ENCODE data around the gene AMH. TPM values are rescaled to one million over a fixed set of nuclear protein-coding genes. Genes with fewer than 3 reads are reported as not detected.

The AMH gene
- total RNA-seq, 1 experiment from 2014 or later = 42.8 TPM

DNA sequence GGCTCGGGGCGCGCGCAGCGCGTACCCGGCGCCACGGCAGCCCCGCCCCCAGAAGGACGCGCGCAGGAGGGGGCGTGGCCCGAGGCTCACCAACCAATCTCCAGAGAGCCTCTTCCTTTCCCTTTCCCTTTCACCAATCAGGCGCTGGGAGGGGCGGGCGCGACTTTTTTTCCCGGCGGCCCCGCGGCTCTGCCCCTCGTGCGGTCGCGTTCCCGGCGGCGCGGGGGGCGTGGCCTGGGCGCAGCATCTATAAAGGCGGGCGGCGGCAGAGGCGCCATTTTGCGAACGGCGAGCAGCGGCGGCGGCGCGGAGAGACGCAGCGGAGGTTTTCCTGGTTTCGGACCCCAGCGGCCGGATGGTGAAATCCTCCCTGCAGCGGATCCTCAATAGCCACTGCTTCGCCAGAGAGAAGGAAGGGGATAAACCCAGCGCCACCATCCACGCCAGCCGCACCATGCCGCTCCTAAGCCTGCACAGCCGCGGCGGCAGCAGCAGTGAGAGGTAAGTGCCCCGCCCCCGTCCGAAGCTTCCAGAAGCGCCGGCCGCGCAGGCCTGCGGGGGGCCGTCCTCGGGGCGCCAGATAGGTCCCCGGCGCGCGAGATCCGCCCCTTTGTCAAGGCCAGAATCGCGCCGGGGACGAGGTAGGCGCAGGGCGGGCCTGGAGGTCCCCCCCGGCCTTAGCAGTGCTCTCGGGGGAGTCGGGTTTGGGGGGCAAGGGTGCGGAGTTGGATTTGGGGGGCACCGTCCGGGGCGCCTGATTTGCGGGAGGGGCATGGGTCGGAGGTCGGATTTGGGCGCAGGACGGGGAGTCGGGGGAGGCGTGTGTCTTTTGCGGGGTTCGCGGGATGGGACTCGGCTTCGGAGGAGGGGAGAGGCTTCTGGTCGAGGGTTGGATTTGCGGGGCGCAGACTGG, 20.4 kb downstream of the AMH start (continued):
- TF ChIP-seq, protein P1, sequence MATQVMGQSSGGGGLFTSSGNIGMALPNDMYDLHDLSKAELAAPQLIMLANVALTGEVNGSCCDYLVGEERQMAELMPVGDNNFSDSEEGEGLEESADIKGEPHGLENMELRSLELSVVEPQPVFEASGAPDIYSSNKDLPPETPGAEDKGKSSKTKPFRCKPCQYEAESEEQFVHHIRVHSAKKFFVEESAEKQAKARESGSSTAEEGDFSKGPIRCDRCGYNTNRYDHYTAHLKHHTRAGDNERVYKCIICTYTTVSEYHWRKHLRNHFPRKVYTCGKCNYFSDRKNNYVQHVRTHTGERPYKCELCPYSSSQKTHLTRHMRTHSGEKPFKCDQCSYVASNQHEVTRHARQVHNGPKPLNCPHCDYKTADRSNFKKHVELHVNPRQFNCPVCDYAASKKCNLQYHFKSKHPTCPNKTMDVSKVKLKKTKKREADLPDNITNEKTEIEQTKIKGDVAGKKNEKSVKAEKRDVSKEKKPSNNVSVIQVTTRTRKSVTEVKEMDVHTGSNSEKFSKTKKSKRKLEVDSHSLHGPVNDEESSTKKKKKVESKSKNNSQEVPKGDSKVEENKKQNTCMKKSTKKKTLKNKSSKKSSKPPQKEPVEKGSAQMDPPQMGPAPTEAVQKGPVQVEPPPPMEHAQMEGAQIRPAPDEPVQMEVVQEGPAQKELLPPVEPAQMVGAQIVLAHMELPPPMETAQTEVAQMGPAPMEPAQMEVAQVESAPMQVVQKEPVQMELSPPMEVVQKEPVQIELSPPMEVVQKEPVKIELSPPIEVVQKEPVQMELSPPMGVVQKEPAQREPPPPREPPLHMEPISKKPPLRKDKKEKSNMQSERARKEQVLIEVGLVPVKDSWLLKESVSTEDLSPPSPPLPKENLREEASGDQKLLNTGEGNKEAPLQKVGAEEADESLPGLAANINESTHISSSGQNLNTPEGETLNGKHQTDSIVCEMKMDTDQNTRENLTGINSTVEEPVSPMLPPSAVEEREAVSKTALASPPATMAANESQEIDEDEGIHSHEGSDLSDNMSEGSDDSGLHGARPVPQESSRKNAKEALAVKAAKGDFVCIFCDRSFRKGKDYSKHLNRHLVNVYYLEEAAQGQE (IDR thresholded peaks at IDR 0.05; ENCODE audit: low read depth) = no peak
- peak; percentile 98 for TF ChIP-seq YY1 (IDR thresholded peaks at IDR 0.05; ENCODE audit: extremely low read depth, insufficient replicate concordance, low read depth, low read length)

DNA sequence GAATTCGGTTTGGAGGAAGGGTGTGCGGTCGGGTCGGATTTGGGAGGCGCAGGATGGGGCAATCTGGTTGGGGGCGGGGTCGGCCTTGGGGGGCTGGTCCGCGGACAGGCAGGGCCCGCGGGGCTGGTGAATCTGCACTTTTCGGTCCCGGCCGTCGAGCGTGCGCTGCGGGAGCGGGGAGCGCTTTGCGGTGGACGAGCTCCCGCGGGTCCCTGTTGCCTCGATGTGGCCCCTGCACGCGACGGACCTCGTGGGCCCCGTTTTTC, 21.0 kb downstream of the AMH start:
- peaks cover 18% of the 10 kb centered on the region; the same call in 1 of the 2 replicates for H4K20me1 ChIP-seq (ENCODE audit: insufficient read depth)
- ChIA-PET RAD21 (ENCODE audit: low non-redundant PET in 1 of 2, low total read pairs in 2 of 2, uncharacterized antibody in 2 of 2, unreplicated experiment in 2 of 2) (no interaction called here), CTCF (interaction anchor here (1.4 kb wide), 1 partner anchor 9 kb away, joined by 4 read pairs; no protein-coding TSS in a partner anchor), POLR2A (interaction anchor here (0.8 to 1.3 kb wide), 4 partner anchors 8 to 129 kb away, joined by 3 to 4 read pairs (median 4); no protein-coding TSS in a partner anchor)
- H2AFZ ChIP-seq (ENCODE audit: low read depth, low read length, poor library complexity, severe bottlenecking) = no peak overlapping the region
- peaks cover 51% of the 10 kb centered on the region for H3K79me2 ChIP-seq (ENCODE audit: insufficient read depth, low read length)
- intact Hi-C loops (cut with micrococcal nuclease) = no loop called here
- ATAC-seq (no peak), DNase-seq (ENCODE audit: low read depth, low spot score) (no peak)
- no TSS peak for BruUV-seq (replicated peaks)
- peak overlapping the region; percentile 76 for H3K4me2 ChIP-seq (ENCODE audit: low read length)
- peaks cover 12 to 28% of the 10 kb centered on the region in 2 experiments; a peak in 2 of 4 replicates for H3K36me3 ChIP-seq (ENCODE audit: control insufficient read depth in 1 of 2, insufficient read depth in 2 of 2, low read length in 2 of 2)
- H3K9ac ChIP-seq (ENCODE audit: low read length) = peak overlapping the region; percentile 99
- H3K27me3 ChIP-seq (ENCODE audit: insufficient read depth, low read length) = no peaks in the 10 kb centered on the region
- no peaks in the 10 kb centered on the region for H3K9me3 ChIP-seq (ENCODE audit: control insufficient read depth in 1 of 2, insufficient read depth in 1 of 2, low read depth in 1 of 2, low read length in 2 of 2)
- peak overlapping the region; percentile 98 for H3K27ac ChIP-seq (ENCODE audit: low read depth, low read length)
- H3K9me2 ChIP-seq (ENCODE audit: insufficient read depth) = no peaks in the 10 kb centered on the region
- peak overlapping the region; percentile 97 to 98 for H3K4me3 ChIP-seq (replicated peaks in 1 of 2; ENCODE audit: low read depth in 1 of 2, low read length in 2 of 2)
- peaks cover 22 to 52% of the 10 kb centered on the region in 2 experiments for H3K4me1 ChIP-seq (ENCODE audit: control insufficient read depth in 1 of 2, insufficient read depth in 2 of 2, low read length in 2 of 2)
- TF ChIP-seq EGR1 (IDR thresholded peaks at IDR 0.05; ENCODE audit: low read depth) (no peak), POLR2AphosphoS5 (IDR thresholded peaks at IDR 0.05; ENCODE audit: low read depth, low read length) (no peak), SRF (IDR thresholded peaks at IDR 0.05; ENCODE audit: low read depth) (no peak), FOSL1 (IDR thresholded peaks at IDR 0.05; ENCODE audit: low read depth) (no peak), ZNF274 (IDR thresholded peaks at IDR 0.05; ENCODE audit: low read depth, low read length) (no peak), SP1 (IDR thresholded peaks at IDR 0.05; ENCODE audit: low read depth) (no peak), CBX3 (IDR thresholded peaks at IDR 0.05; ENCODE audit: low read depth) (no peak), JUND (IDR thresholded peaks at IDR 0.05) (no peak)
- TF ChIP-seq, protein P2, sequence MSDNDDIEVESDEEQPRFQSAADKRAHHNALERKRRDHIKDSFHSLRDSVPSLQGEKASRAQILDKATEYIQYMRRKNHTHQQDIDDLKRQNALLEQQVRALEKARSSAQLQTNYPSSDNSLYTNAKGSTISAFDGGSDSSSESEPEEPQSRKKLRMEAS (IDR thresholded peaks at IDR 0.05) = no peak
- TF ChIP-seq, protein P3, sequence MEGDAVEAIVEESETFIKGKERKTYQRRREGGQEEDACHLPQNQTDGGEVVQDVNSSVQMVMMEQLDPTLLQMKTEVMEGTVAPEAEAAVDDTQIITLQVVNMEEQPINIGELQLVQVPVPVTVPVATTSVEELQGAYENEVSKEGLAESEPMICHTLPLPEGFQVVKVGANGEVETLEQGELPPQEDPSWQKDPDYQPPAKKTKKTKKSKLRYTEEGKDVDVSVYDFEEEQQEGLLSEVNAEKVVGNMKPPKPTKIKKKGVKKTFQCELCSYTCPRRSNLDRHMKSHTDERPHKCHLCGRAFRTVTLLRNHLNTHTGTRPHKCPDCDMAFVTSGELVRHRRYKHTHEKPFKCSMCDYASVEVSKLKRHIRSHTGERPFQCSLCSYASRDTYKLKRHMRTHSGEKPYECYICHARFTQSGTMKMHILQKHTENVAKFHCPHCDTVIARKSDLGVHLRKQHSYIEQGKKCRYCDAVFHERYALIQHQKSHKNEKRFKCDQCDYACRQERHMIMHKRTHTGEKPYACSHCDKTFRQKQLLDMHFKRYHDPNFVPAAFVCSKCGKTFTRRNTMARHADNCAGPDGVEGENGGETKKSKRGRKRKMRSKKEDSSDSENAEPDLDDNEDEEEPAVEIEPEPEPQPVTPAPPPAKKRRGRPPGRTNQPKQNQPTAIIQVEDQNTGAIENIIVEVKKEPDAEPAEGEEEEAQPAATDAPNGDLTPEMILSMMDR (IDR thresholded peaks at IDR 0.05 in 2 of 3, conservative IDR thresholded peaks at IDR 0.05 in 1 of 3; ENCODE audit: borderline replicate concordance in 1 of 3, insufficient read depth in 1 of 3, low read depth in 2 of 3, low read length in 2 of 3) = no peak
- TF ChIP-seq, protein P4, sequence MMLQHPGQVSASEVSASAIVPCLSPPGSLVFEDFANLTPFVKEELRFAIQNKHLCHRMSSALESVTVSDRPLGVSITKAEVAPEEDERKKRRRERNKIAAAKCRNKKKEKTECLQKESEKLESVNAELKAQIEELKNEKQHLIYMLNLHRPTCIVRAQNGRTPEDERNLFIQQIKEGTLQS (IDR thresholded peaks at IDR 0.05) = no peak
- TF ChIP-seq, protein P1 (IDR thresholded peaks at IDR 0.05; ENCODE audit: low read depth) = no peak

Measured in HCT116 (cell line).